NCI-H2227 treated with DMSO at 0.1 percent for 48 hours (cell line): ENCODE results near the gene SNRPA.

Experiments used
- DNase-seq: peaks from one replicate; lab custom pipeline; 2025; lab: John Stamatoyannopoulos, UW

SNRPA gene

GRCh38 chr19:40750874-40751537, at the start of gene SNRPA:
Gene SNRPA (plus strand): TSS chr19:40751203. CDS start chr19:40751409, 206 bp downstream.
- DNase-seq = peak; percentile 100

GRCh38 chr19:40701758-40702157, 49.2 kb upstream of the SNRPA start:
- no peak for DNase-seq

GRCh38 chr19:40702337-40703012, 48.5 kb upstream of the SNRPA start:
- peak; percentile 79 for DNase-seq

GRCh38 chr19:40703029-40703755, 47.8 kb upstream of the SNRPA start:
- peak; percentile 23 for DNase-seq

- no peak for DNase-seq
Measured at GRCh38 chr19:40704491-40705361, 46.3 kb upstream of the SNRPA start.

- no peak for DNase-seq
Measured at GRCh38 chr19:40705362-40705651, 45.7 kb upstream of the SNRPA start.

GRCh38 chr19:40705950-40706619, 44.9 kb upstream of the SNRPA start:
- no peak for DNase-seq

GRCh38 chr19:40707615-40708014, 43.4 kb upstream of the SNRPA start:
- no peak for DNase-seq

- no peak for DNase-seq
Measured at GRCh38 chr19:40709817-40710216, 41.2 kb upstream of the SNRPA start.

GRCh38 chr19:40713939-40714338, 37.1 kb upstream of the SNRPA start:
- DNase-seq = no peak

GRCh38 chr19:40714441-40715299, 36.3 kb upstream of the SNRPA start:
- DNase-seq = peak; percentile 100

- DNase-seq = no peak
Measured at GRCh38 chr19:40716031-40716481, 34.9 kb upstream of the SNRPA start.

- peak; percentile 99 for DNase-seq
Measured at GRCh38 chr19:40716482-40717324, 34.3 kb upstream of the SNRPA start, which contains the start of the genes COQ8B and ITPKC. Gene COQ8B (minus strand): TSS chr19:40716886. CDS start chr19:40714632, 2,254 bp downstream. Gene ITPKC (plus strand): TSS chr19:40717112. CDS start chr19:40717136, 24 bp downstream.

- no peak for DNase-seq
Measured at GRCh38 chr19:40717325-40717879, 33.6 kb upstream of the SNRPA start.

GRCh38 chr19:40717880-40718773, 32.9 kb upstream of the SNRPA start:
- DNase-seq = no peak

GRCh38 chr19:40718774-40719391, 32.1 kb upstream of the SNRPA start:
- no peak for DNase-seq

- no peak for DNase-seq
Measured at GRCh38 chr19:40719414-40719894, 31.5 kb upstream of the SNRPA start.

- no peak for DNase-seq
Measured at GRCh38 chr19:40721140-40721486, 29.9 kb upstream of the SNRPA start.
